K562 (cell line): Measurements from ENCODE around the gene HDHD3. TPM values are rescaled to one million over a fixed set of nuclear protein-coding genes. Genes with fewer than 3 reads are reported as not detected.
A peak's percentile ranks its signal among the peaks of the same experiment; 100 is the strongest.

ENCODE experiments used
- CCNT2 ChIP-seq: IDR thresholded peaks from 2 replicates; pipeline ENCODE4 v1.6.1; 2011; ENCODE audit warnings: borderline replicate concordance, low read depth, mild to moderate bottlenecking, moderate library complexity, mixed read lengths, low read length; ENCODE audit not compliant: insufficient read length; ENCODE audit errors: extremely low read depth
- DNMT1 ChIP-seq: fragments of 450-650 bp; IDR thresholded peaks from 2 replicates; pipeline ENCODE4 v1.6.1; 2016; ENCODE audit warnings: antibody characterized with exemption, mild to moderate bottlenecking
- FOSL1 ChIP-seq: fragments of 200-800 bp; sonication (Bioruptor generic); conservative IDR thresholded peaks from 2 replicates; pipeline ENCODE4 v1.6.1; 2016; ENCODE audit warnings: missing genetic modification characterization, missing compliant biosample characterization
- GABPB2 ChIP-seq: fragments of 250-450 bp; sonication (Bioruptor Pico); conservative IDR thresholded peaks from 2 replicates; pipeline ENCODE4 v1.5.1; 2021; ENCODE audit warnings: mild to moderate bottlenecking
- GATA2 ChIP-seq: sonication (generic); formaldehyde crosslinking; IDR thresholded peaks from 2 replicates; pipeline ENCODE4 v1.4.0; 2020; ENCODE audit warnings: mild to moderate bottlenecking, missing genetic modification reagents
- HDAC2 ChIP-seq: fragments of 450-650 bp; IDR thresholded peaks from 2 replicates; pipeline ENCODE4 v1.6.1; 2016; ENCODE audit warnings: mild to moderate bottlenecking
- JUNB ChIP-seq: fragments of 450-650 bp; formaldehyde crosslinking; conservative IDR thresholded peaks from 2 replicates; pipeline ENCODE4 v1.4.0; 2020; ENCODE audit warnings: mild to moderate bottlenecking
- TBP ChIP-seq: optimal IDR thresholded peaks from 2 replicates; pipeline ENCODE3; 2011; ENCODE audit warnings: low read depth, low read length, improper control_type of control experiment
- THRA ChIP-seq: fragments of 450-650 bp; IDR thresholded peaks from 2 replicates; pipeline ENCODE4 v1.6.1; 2017; ENCODE audit warnings: mild to moderate bottlenecking, moderate library complexity
- U2AF1 ChIP-seq: fragments of 200-400 bp; formaldehyde crosslinking; optimal IDR thresholded peaks from 2 replicates; pipeline ENCODE3; 2017; ENCODE audit warnings: mild to moderate bottlenecking, low read depth, low read length, moderate library complexity
- ZC3H4 ChIP-seq: sonication (generic); formaldehyde crosslinking; IDR thresholded peaks from 2 replicates; pipeline ENCODE4 v1.9.0; 2021; ENCODE audit warnings: missing genetic modification reagents, borderline replicate concordance
- ZNF184 ChIP-seq: sonication (generic); formaldehyde crosslinking; IDR thresholded peaks from 2 replicates; pipeline ENCODE4 v1.5.0; 2020; ENCODE audit warnings: missing genetic modification reagents
- ZNF197 ChIP-seq: fragments of 200-800 bp; sonication (Bioruptor generic); IDR thresholded peaks from 2 replicates; pipeline ENCODE4 v1.6.1; 2016; ENCODE audit warnings: low read depth, missing genetic modification characterization, missing compliant biosample characterization
- ZNF408 ChIP-seq: fragments of 250-450 bp; sonication (Bioruptor Pico); IDR thresholded peaks from 2 replicates; pipeline ENCODE4 v1.4.0; 2020; ENCODE audit warnings: low read depth, mild to moderate bottlenecking, moderate library complexity
- ZNF644 ChIP-seq: fragments of 200-800 bp; sonication (Bioruptor generic); IDR thresholded peaks from 2 replicates; pipeline ENCODE4 v1.6.1; 2016; ENCODE audit warnings: low read depth, missing genetic modification characterization, missing compliant biosample characterization
- ZNF76 ChIP-seq: fragments of 250-450 bp; sonication (Bioruptor Pico); IDR thresholded peaks from 2 replicates; pipeline ENCODE4 v1.4.0; 2020; ENCODE audit warnings: mild to moderate bottlenecking, moderate library complexity, borderline replicate concordance
- polyA plus RNA-seq, 8 experiments: library from polyadenylated mRNA; depleted of rRNA in 4 of 8; stranded (reverse) in 5 of 8; unstranded in 3 of 8; fragments of >200 nt; fragmentation: Nextera tagmentation in 2 of 8; fragmentation: Illumina TruSeq in 1 of 8; extraction: Ambion mirVana in 2 of 8; extraction: Trizol in 1 of 8; gene quantifications; 2 replicates each; pipeline versions ENCODE4 v1.2.1 to v1.2.3, GENCODE V29; 2011 to 2014; ENCODE audit warnings: inconsistent platforms in 1 of 8, missing spikeins in 1 of 8
- total RNA-seq, 7 experiments: library from RNA; depleted of rRNA in 6 of 7; stranded (reverse); fragments of >200 nt in 6 of 7; fragmentation: Illumina TruSeq in 2 of 7; extraction: Trizol in 2 of 7; gene quantifications; 2 replicates each; pipeline versions ENCODE4 v1.2.1 to v1.2.3, GENCODE V29; 2011 to 2021; ENCODE audit warnings: low replicate concordance in 1 of 7
- TF ChIP-seq, protein P1 (sequence below): IDR thresholded peaks from 3 replicates; pipeline ENCODE4 v1.6.1; 2011; ENCODE audit warnings: borderline replicate concordance, mild to moderate bottlenecking, moderate library complexity; ENCODE audit not compliant: insufficient read length; ENCODE audit errors: extremely low read depth
- TF ChIP-seq, protein P2 (sequence below): fragments of 250-450 bp; sonication (Bioruptor Pico); IDR thresholded peaks from 2 replicates; pipeline ENCODE4 v1.5.0; 2020; ENCODE audit warnings: mild to moderate bottlenecking, borderline replicate concordance

Gene HDHD3
- total and polyA plus RNA-seq, 9 of the 15 experiments (the other 6 are each of a cell fraction or from before 2014, with no cell fraction given) = 1.1 to 19.1 (median 10.9) TPM

GRCh38 chr9:113340011-113340699, 36.6 kb downstream of the HDHD3 start, which contains the start of gene WDR31 (continued):
- TF ChIP-seq THRA (no peak), ZC3H4 (CRISPR knock-in tag) (no peak), ZNF184 (CRISPR knock-in tag) (no peak), CCNT2 (peak; percentile 66), ZNF76 (CRISPR knock-in tag) (no peak), DNMT1 (no peak), U2AF1 (no peak), GATA2 (CRISPR knock-in tag) (no peak), TBP (peak; percentile 93), HDAC2 (peak; percentile 69), ZNF197 (CRISPR knock-in tag) (no peak), FOSL1 (tag) (peak; percentile 41; the same call in 1 of the 2 replicates), JUNB (no peak), GABPB2 (no peak), ZNF408 (CRISPR knock-in tag) (no peak), ZNF644 (tag) (no peak)
- TF ChIP-seq, protein P1, sequence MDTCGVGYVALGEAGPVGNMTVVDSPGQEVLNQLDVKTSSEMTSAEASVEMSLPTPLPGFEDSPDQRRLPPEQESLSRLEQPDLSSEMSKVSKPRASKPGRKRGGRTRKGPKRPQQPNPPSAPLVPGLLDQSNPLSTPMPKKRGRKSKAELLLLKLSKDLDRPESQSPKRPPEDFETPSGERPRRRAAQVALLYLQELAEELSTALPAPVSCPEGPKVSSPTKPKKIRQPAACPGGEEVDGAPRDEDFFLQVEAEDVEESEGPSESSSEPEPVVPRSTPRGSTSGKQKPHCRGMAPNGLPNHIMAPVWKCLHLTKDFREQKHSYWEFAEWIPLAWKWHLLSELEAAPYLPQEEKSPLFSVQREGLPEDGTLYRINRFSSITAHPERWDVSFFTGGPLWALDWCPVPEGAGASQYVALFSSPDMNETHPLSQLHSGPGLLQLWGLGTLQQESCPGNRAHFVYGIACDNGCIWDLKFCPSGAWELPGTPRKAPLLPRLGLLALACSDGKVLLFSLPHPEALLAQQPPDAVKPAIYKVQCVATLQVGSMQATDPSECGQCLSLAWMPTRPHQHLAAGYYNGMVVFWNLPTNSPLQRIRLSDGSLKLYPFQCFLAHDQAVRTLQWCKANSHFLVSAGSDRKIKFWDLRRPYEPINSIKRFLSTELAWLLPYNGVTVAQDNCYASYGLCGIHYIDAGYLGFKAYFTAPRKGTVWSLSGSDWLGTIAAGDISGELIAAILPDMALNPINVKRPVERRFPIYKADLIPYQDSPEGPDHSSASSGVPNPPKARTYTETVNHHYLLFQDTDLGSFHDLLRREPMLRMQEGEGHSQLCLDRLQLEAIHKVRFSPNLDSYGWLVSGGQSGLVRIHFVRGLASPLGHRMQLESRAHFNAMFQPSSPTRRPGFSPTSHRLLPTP = no peak
- TF ChIP-seq, protein P2, sequence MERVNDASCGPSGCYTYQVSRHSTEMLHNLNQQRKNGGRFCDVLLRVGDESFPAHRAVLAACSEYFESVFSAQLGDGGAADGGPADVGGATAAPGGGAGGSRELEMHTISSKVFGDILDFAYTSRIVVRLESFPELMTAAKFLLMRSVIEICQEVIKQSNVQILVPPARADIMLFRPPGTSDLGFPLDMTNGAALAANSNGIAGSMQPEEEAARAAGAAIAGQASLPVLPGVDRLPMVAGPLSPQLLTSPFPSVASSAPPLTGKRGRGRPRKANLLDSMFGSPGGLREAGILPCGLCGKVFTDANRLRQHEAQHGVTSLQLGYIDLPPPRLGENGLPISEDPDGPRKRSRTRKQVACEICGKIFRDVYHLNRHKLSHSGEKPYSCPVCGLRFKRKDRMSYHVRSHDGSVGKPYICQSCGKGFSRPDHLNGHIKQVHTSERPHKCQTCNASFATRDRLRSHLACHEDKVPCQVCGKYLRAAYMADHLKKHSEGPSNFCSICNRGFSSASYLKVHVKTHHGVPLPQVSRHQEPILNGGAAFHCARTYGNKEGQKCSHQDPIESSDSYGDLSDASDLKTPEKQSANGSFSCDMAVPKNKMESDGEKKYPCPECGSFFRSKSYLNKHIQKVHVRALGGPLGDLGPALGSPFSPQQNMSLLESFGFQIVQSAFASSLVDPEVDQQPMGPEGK (CRISPR knock-in tag) = no peak
